MM.1S (cell line): Measurements from ENCODE around the gene INSC.

ENCODE experiments used
- CTCF ChIP-seq: fragments of 300-600 bp; sonication (generic); IDR thresholded peaks from 2 replicates; pipeline ENCODE4 v1.5.1; 2016; ENCODE audit warnings: antibody characterized with exemption, low read length, mixed read lengths
- EZH2 ChIP-seq: fragments of 300-600 bp; sonication (generic); optimal IDR thresholded peaks from 2 replicates; pipeline ENCODE3; 2017; ENCODE audit warnings: low read depth, mild to moderate bottlenecking, antibody characterized with exemption, low read length, mixed read lengths

- TF ChIP-seq CTCF, result no peak
- no peak for TF ChIP-seq EZH2
Measured at GRCh38 chr11:15175831-15176230, 61.1 kb downstream of the INSC start.
